NK-92 (cell line): ENCODE data around the gene RAB29.

Experiments
- DNase-seq: peaks from one replicate; lab custom pipeline; 2025; ENCODE audit not compliant: unreplicated experiment; lab: John Stamatoyannopoulos, UW

RAB29 gene

GRCh38 chr1:205797168-205797567 is 21.9 kb upstream of the RAB29 start:
- no peak for DNase-seq

- no peak for DNase-seq
Measured at GRCh38 chr1:205794011-205794730, 18.9 kb upstream of the RAB29 start.

GRCh38 chr1:205792961-205793673 is 17.8 kb upstream of the RAB29 start:
- DNase-seq = no peak

GRCh38 chr1:205792481-205792881 is 17.2 kb upstream of the RAB29 start:
- DNase-seq = no peak

GRCh38 chr1:205791568-205792180 is 16.4 kb upstream of the RAB29 start:
- DNase-seq = no peak

GRCh38 chr1:205787287-205787916 is 12.1 kb upstream of the RAB29 start:
- no peak for DNase-seq

GRCh38 chr1:205786601-205787000 is 11.3 kb upstream of the RAB29 start:
- DNase-seq = no peak

GRCh38 chr1:205785446-205785845 is 10.2 kb upstream of the RAB29 start:
- no peak for DNase-seq

- DNase-seq = no peak
Measured at GRCh38 chr1:205783904-205784303, 8.6 kb upstream of the RAB29 start.

- DNase-seq = no peak
Measured at GRCh38 chr1:205783433-205783795, 8.1 kb upstream of the RAB29 start.

- DNase-seq = no peak
Measured at GRCh38 chr1:205782627-205783432, 7.5 kb upstream of the RAB29 start.

GRCh38 chr1:205780335-205780734 is 5.1 kb upstream of the RAB29 start:
- no peak for DNase-seq

- DNase-seq = no peak
Measured at GRCh38 chr1:205777994-205778393, 2.7 kb upstream of the RAB29 start.

GRCh38 chr1:205775717-205776056 is 405 bp upstream of the RAB29 start:
- no peak for DNase-seq

- no peak for DNase-seq
Measured at GRCh38 chr1:205774198-205775014, 876 bp downstream of the RAB29 start.

- DNase-seq = no peak
Measured at GRCh38 chr1:205772607-205773032, 2.7 kb downstream of the RAB29 start.

- no peak for DNase-seq
Measured at GRCh38 chr1:205770618-205771017, 4.7 kb downstream of the RAB29 start.

GRCh38 chr1:205769641-205770365 is 5.5 kb downstream of the RAB29 start:
- DNase-seq = no peak

GRCh38 chr1:205767248-205767647 is 8.0 kb downstream of the RAB29 start:
- DNase-seq = no peak

GRCh38 chr1:205766570-205766969 is 8.7 kb downstream of the RAB29 start:
- DNase-seq = no peak
